GM08714 (cell line): ENCODE measurements around the gene CHST8.
"Not testable (repeated sequence)": the region's sequence is repeated elsewhere in the genome, so short reads cannot be mapped to it uniquely, and the experiment has no call there.

Experiments
- H3K4me3 ChIP-seq: fragments of 200-500 bp; sonication (Bioruptor generic); 2 replicates; pipeline ENCODE4 v1.5.1; 2014; ENCODE audit warnings: mild to moderate bottlenecking, low read length, inconsistent platforms
- ZNF274 ChIP-seq: IDR thresholded peaks from 2 replicates; pipeline ENCODE4 v1.6.1; 2012; ENCODE audit warnings: mild to moderate bottlenecking, low read depth, low read length

The CHST8 gene

GRCh38 chr19:33606556-33606955 lies 15.2 kb upstream of the CHST8 start:
- H3K4me3 ChIP-seq = no peak overlapping the region
- TF ChIP-seq ZNF274 = no peak

- H3K4me3 ChIP-seq = no peak overlapping the region
- no peak for TF ChIP-seq ZNF274
Observed at GRCh38 chr19:33609353-33609752, 12.4 kb upstream of the CHST8 start.

- no peak overlapping the region for H3K4me3 ChIP-seq
- TF ChIP-seq ZNF274 = no peak
Observed at GRCh38 chr19:33610588-33610987, 11.2 kb upstream of the CHST8 start.

- no peak for TF ChIP-seq ZNF274
- H3K4me3 ChIP-seq = no peak overlapping the region
Observed at GRCh38 chr19:33612928-33613619, 8.7 kb upstream of the CHST8 start.

- no peak for TF ChIP-seq ZNF274
- no peak overlapping the region for H3K4me3 ChIP-seq
Observed at GRCh38 chr19:33613620-33614000, 8.1 kb upstream of the CHST8 start.

GRCh38 chr19:33616346-33616745 lies 5.4 kb upstream of the CHST8 start:
- no peak for TF ChIP-seq ZNF274
- no peak overlapping the region for H3K4me3 ChIP-seq

- no peak for TF ChIP-seq ZNF274
- H3K4me3 ChIP-seq = no peak overlapping the region
Observed at GRCh38 chr19:33616857-33617256, 4.9 kb upstream of the CHST8 start.

GRCh38 chr19:33618363-33618762 lies 3.4 kb upstream of the CHST8 start:
- H3K4me3 ChIP-seq = not testable (repeated sequence)

- no peak for TF ChIP-seq ZNF274
- H3K4me3 ChIP-seq = no peak overlapping the region
Observed at GRCh38 chr19:33618884-33619283, 2.9 kb upstream of the CHST8 start.

GRCh38 chr19:33620611-33621010 lies 1.1 kb upstream of the CHST8 start:
- no peak for TF ChIP-seq ZNF274
- no peak overlapping the region for H3K4me3 ChIP-seq

GRCh38 chr19:33621065-33621785 lies 528 bp upstream of the CHST8 start:
- H3K4me3 ChIP-seq = no peak overlapping the region
- no peak for TF ChIP-seq ZNF274

GRCh38 chr19:33622505-33622808 lies 704 bp downstream of the CHST8 start:
- no peak overlapping the region; the same call in 1 of the 2 replicates for H3K4me3 ChIP-seq
- no peak for TF ChIP-seq ZNF274

- no peak for TF ChIP-seq ZNF274
- H3K4me3 ChIP-seq = no peak overlapping the region; the same call in 1 of the 2 replicates
Observed at GRCh38 chr19:33622809-33623511, 1.2 kb downstream of the CHST8 start.

- no peak overlapping the region for H3K4me3 ChIP-seq
- TF ChIP-seq ZNF274 = no peak
Observed at GRCh38 chr19:33624586-33624985, 2.8 kb downstream of the CHST8 start.

GRCh38 chr19:33627526-33627925 lies 5.8 kb downstream of the CHST8 start:
- no peak for TF ChIP-seq ZNF274
- no peak overlapping the region for H3K4me3 ChIP-seq
